ENCODE measurements around the gene COL1A2. TPM values are rescaled to one million over a fixed set of nuclear protein-coding genes. Genes with fewer than 3 reads are reported as not detected.

Gene COL1A2
- under 1 TPM in 1 of 2 experiments, not detected in 1; 0.67 TPM for total RNA-seq

DNA sequence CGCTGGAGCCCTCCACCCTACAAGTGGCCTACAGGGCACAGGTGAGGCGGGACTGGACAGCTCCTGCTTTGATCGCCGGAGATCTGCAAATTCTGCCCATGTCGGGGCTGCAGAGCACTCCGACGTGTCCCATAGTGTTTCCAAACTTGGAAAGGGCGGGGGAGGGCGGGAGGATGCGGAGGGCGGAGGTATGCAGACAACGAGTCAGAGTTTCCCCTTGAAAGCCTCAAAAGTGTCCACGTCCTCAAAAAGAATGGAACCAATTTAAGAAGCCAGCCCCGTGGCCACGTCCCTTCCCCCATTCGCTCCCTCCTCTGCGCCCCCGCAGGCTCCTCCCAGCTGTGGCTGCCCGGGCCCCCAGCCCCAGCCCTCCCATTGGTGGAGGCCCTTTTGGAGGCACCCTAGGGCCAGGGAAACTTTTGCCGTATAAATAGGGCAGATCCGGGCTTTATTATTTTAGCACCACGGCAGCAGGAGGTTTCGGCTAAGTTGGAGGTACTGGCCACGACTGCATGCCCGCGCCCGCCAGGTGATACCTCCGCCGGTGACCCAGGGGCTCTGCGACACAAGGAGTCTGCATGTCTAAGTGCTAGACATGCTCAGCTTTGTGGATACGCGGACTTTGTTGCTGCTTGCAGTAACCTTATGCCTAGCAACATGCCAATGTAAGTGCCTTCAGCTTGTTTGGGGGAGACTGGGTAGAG is at the start of gene COL1A2:
TSS of gene COL1A2 (plus strand) at position 459 of the 704 bp plus-strand sequence. CDS start at position 596, 137 bp downstream.

Other genes starting within 250 kb of the COL1A2 start
- 10 to 100 TPM; 14.7 to 16.3 TPM for gene CASD1, start 114.9 kb downstream of the COL1A2 start, total RNA-seq